Thyroid gland (tissue), 4 donors: ENCODE measurements around the gene MS4A6E. TPM values are rescaled to one million over a fixed set of nuclear protein-coding genes. Genes with fewer than 3 reads are reported as not detected.

ENCODE experiments used
- DNase-seq, 2 donors: peaks; one replicate each; pipeline ENCODE4 v3.0.0-alpha.2; 2019
- H3K27ac ChIP-seq, 3 donors: fragments of 200-600 bp; sonication (generic); 1 replicate in 2 of 3; 2 replicates in 1 of 3; pipeline ENCODE4 v1.5.1; 2016 to 2019; ENCODE audit warnings: mild to moderate bottlenecking in 1 of 3, moderate library complexity in 1 of 3
- H3K27me3 ChIP-seq: fragments of 200-600 bp; sonication (generic); one replicate; pipeline ENCODE4 v1.5.1; 2019
- H3K36me3 ChIP-seq, 2 donors: fragments of 200-600 bp; sonication (generic); one replicate each; pipeline ENCODE4 v1.5.1; 2016 to 2019
- H3K4me1 ChIP-seq, 2 donors: fragments of 200-600 bp; sonication (generic); one replicate each; pipeline ENCODE4 v1.5.1; 2017 to 2019
- H3K4me3 ChIP-seq, 3 donors: fragments of 200-600 bp; sonication (generic); replicated peaks in 1 of 3; 1 replicate in 2 of 3; 2 replicates in 1 of 3; pipeline ENCODE4 v1.5.1; 2016; ENCODE audit warnings: mild to moderate bottlenecking in 1 of 3
- H3K9me3 ChIP-seq: fragments of 200-600 bp; sonication (generic); one replicate; pipeline ENCODE4 v1.5.1; 2017
- POLR2A ChIP-seq, 2 donors: fragments of 450-650 bp; IDR thresholded peaks; one replicate each; pipeline ENCODE4 v1.6.1; 2017; ENCODE audit warnings: antibody characterized with exemption in 2 of 2, mild to moderate bottlenecking in 2 of 2, moderate library complexity in 1 of 2
- WGBS, 2 donors: methylation state at CpG; one replicate each; pipeline ENCODE4 v1.1.5; 2017; 5-methylcytosine and 5-hydroxymethylcytosine counted together
- intact Hi-C: fragments of 100-400 bp; cut with DNase I; formaldehyde crosslinking; loops from one replicate; pipeline ENCODE4 v1.15.1; 2023
- total RNA-seq, 4 donors: library from RNA; depleted of rRNA; stranded (reverse); fragments of >200 nt; gene quantifications; one replicate each; pipeline ENCODE4 v1.2.3, GENCODE V29; 2016
- TF ChIP-seq, protein P1 (sequence below), 6 experiments: fragments of 200-600 bp in 3 of 6; fragments of 450-650 bp in 3 of 6; sonication (generic) in 3 of 6; IDR thresholded peaks; one replicate each; pipeline ENCODE4 v1.5.1; 2016 to 2019; ENCODE audit warnings: antibody characterized with exemption in 6 of 6, mild to moderate bottlenecking in 2 of 6, inconsistent platforms in 1 of 6, moderate library complexity in 1 of 6

The MS4A6E gene
- total RNA-seq, 4 donors from 2014 or later: not detected

- intact Hi-C loops: no loop called here
- 68 to 85% methylated on average over 1 of the region's 1 CpG for WGBS, 2 donors
- Histone ChIP-seq H3K36me3 (no peaks in the 10 kb centered on the region), H3K27ac (no peak overlapping the region), H3K4me3 (no peak overlapping the region), H3K9me3 (no peaks in the 10 kb centered on the region), H3K27me3 (no peaks in the 10 kb centered on the region), H3K4me1 (no peaks in the 10 kb centered on the region)
- TF ChIP-seq, protein P1, sequence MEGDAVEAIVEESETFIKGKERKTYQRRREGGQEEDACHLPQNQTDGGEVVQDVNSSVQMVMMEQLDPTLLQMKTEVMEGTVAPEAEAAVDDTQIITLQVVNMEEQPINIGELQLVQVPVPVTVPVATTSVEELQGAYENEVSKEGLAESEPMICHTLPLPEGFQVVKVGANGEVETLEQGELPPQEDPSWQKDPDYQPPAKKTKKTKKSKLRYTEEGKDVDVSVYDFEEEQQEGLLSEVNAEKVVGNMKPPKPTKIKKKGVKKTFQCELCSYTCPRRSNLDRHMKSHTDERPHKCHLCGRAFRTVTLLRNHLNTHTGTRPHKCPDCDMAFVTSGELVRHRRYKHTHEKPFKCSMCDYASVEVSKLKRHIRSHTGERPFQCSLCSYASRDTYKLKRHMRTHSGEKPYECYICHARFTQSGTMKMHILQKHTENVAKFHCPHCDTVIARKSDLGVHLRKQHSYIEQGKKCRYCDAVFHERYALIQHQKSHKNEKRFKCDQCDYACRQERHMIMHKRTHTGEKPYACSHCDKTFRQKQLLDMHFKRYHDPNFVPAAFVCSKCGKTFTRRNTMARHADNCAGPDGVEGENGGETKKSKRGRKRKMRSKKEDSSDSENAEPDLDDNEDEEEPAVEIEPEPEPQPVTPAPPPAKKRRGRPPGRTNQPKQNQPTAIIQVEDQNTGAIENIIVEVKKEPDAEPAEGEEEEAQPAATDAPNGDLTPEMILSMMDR (IDR thresholded peaks at IDR 0.05): no peak
- TF ChIP-seq POLR2A (IDR thresholded peaks at IDR 0.05): no peak
- no peak for DNase-seq
Observed at GRCh38 chr11:60371854-60372253, 44.8 kb downstream of the MS4A6E start.

DNA sequence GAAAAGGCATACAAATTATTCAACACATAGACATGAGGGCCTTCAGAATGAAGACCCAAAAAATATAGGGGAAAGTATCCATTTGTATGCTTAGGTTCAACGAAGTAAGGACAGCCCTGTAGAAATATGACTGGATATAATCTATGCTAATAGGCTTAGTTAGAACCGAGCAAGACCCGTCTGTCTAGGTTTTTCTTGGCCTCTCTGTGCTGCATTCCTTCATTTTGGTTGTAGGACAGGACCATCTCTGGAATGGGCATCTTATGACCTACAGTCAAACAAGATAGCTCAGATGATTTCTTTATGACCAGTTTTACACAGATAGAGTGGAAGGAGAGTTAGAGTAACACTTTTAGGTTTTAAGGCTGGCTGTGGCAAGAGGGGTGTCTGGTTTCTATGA is 45.7 kb downstream of the MS4A6E start:
- Histone ChIP-seq H3K4me3 (no peak overlapping the region), H3K9me3 (no peaks in the 10 kb centered on the region), H3K4me1 (no peaks in the 10 kb centered on the region), H3K27me3 (no peaks in the 10 kb centered on the region), H3K27ac (no peak overlapping the region), H3K36me3 (no peaks in the 10 kb centered on the region)
- intact Hi-C loops: no loop called here
- WGBS, 2 donors: 86 to 91% methylated on average over 3 of the region's 3 CpGs
- no peak for TF ChIP-seq POLR2A (IDR thresholded peaks at IDR 0.05)
- TF ChIP-seq, protein P1 (IDR thresholded peaks at IDR 0.05): no peak
- DNase-seq: no peak

DNA sequence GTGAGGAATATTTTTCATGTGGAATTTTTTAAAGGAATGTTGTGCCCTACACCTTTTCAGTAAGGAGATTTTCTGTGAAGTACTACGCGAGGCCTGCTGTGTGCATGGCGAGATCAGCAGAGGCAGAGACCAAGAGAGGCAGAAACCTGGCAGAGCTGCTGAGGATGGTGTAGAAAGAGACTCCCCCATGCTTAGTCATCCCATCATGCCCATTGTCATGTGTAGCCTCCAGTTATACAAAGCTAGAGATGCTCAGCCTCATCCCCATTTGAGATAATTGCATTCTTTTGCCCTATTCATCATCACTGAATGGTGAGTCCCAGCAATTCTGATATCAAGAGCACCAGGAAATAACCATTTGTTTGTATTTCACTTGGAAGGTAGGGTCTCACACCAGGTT is 48.3 kb downstream of the MS4A6E start:
- H3K4me3 ChIP-seq: no peak overlapping the region
- 92% methylated on average over 3 of the region's 3 CpGs for WGBS, 2 donors
- H3K4me1 ChIP-seq: no peaks in the 10 kb centered on the region
- H3K36me3 ChIP-seq: no peaks in the 10 kb centered on the region
- no peaks in the 10 kb centered on the region for H3K9me3 ChIP-seq
- no peak for DNase-seq
- intact Hi-C loops: no loop called here
- H3K27me3 ChIP-seq: no peaks in the 10 kb centered on the region
- H3K27ac ChIP-seq: no peak overlapping the region
- TF ChIP-seq, protein P1 (IDR thresholded peaks at IDR 0.05): no peak
- no peak for TF ChIP-seq POLR2A (IDR thresholded peaks at IDR 0.05)

DNA sequence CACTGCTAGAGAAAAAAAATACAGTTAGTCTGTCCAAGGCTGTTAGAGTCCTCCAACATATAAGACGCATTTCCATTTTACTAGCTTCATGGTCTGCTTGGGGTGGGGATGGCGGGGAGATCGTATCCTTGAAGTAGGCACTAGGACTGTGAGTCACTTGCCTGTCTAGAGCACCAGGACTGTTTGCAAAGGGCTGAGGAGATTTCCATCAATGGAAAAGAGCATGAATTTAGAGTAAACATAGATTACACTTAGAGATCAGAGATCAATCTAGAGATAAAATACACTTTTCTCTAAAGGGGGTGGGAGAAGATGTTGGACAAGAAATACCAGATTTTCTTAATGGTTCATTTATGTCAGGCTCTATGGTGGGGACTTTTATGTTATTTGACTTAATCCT is 49.5 kb downstream of the MS4A6E start:
- H3K27ac ChIP-seq: no peak overlapping the region
- no peak for DNase-seq
- TF ChIP-seq POLR2A (IDR thresholded peaks at IDR 0.05): no peak
- TF ChIP-seq, protein P1 (IDR thresholded peaks at IDR 0.05): no peak
- no peaks in the 10 kb centered on the region for H3K4me1 ChIP-seq
- intact Hi-C loops: no loop called here
- 60 to 63% methylated on average over 3 of the region's 3 CpGs for WGBS, 2 donors
- H3K36me3 ChIP-seq: no peaks in the 10 kb centered on the region
- no peak overlapping the region for H3K4me3 ChIP-seq
- no peaks in the 10 kb centered on the region for H3K9me3 ChIP-seq
- no peaks in the 10 kb centered on the region for H3K27me3 ChIP-seq

DNA sequence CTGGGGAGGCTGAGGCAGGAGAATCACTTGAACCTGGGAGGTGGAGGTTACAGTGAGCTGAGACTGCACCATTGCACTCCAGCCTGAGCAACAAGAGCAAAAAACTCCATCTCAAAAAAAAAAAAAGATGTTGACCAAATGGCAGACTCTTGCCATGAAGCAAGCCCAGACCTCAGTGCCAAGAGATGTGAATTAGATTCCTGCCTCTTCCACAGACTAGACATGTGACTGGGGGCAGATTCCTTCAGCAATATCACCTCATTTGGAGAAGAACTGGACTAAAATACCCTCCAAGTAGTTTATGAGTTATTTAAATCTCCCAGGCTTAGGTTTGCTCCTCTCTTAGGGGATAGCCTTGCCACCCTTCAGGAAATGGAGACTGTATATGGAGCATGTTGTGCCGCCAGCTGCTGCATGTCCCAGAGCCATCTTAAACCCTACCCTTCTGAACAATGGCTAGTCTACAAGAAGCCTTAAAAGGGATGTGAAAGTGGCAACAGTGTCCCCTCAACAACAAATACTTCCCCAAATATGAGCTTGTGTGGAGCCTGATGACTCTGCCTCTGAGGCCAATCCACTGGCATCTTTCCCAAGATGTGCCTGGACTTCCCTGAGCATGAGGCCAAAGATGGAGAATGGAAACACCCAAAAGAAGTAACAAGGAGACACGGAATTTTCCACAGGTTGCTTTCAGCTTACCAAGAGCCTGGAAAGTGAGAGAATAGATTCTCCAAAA is 50.5 kb downstream of the MS4A6E start:
- Histone ChIP-seq H3K27ac (no peak overlapping the region), H3K9me3 (no peaks in the 10 kb centered on the region), H3K36me3 (no peaks in the 10 kb centered on the region), H3K4me1 (no peaks in the 10 kb centered on the region), H3K27me3 (no peaks in the 10 kb centered on the region), H3K4me3 (no peak overlapping the region)
- 75 to 80% methylated on average over 2 of the region's 2 CpGs for WGBS, 2 donors
- peak; percentile 8 to 9 for DNase-seq
- intact Hi-C loops: no loop called here
- TF ChIP-seq, protein P1 (IDR thresholded peaks at IDR 0.05): no peak
- no peak for TF ChIP-seq POLR2A (IDR thresholded peaks at IDR 0.05)
